Liver (tissue), 9 donors: ENCODE measurements around the gene DUSP8. TPM values are rescaled to one million over a fixed set of nuclear protein-coding genes. Genes with fewer than 3 reads are reported as not detected.

ENCODE experiments used
- DNase-seq: peaks from one replicate; pipeline ENCODE4 v3.0.0-alpha.2; 2017; ENCODE audit warnings: low spot score
- H3K27ac ChIP-seq, 2 donors: one replicate each; pipeline ENCODE4 v1.7.0; 2013; ENCODE audit warnings: inconsistent platforms in 2 of 2, low read length in 2 of 2, control low read depth in 1 of 2, low read depth in 1 of 2, mild to moderate bottlenecking in 1 of 2
- H3K27me3 ChIP-seq, 4 donors: one replicate each; pipeline versions ENCODE4 v1.6.1 to v1.7.0; 2013; ENCODE audit warnings: low read length in 3 of 4, inconsistent platforms in 1 of 4, mild to moderate bottlenecking in 1 of 4, moderate library complexity in 1 of 4; ENCODE audit not compliant: control insufficient read depth in 4 of 4, insufficient read depth in 4 of 4
- H3K36me3 ChIP-seq, 4 donors: one replicate each; pipeline versions ENCODE4 v1.6.1 to v1.7.0; 2013; ENCODE audit warnings: low read length in 3 of 4, mild to moderate bottlenecking in 3 of 4, low read depth in 1 of 4, moderate library complexity in 1 of 4; ENCODE audit not compliant: control insufficient read depth in 4 of 4, insufficient read depth in 3 of 4
- H3K4me1 ChIP-seq, 4 donors: one replicate each; pipeline versions ENCODE4 v1.6.1 to v1.7.0; 2013; ENCODE audit warnings: low read length in 3 of 4, mild to moderate bottlenecking in 3 of 4, moderate library complexity in 1 of 4; ENCODE audit not compliant: control insufficient read depth in 4 of 4, insufficient read depth in 4 of 4
- H3K4me3 ChIP-seq, 3 donors: one replicate each; pipeline versions ENCODE4 v1.6.1 to v1.7.0; 2013; ENCODE audit warnings: low read length in 3 of 3, control low read depth in 1 of 3, low read depth in 1 of 3, mild to moderate bottlenecking in 1 of 3
- H3K9ac ChIP-seq, 2 donors: one replicate each; pipeline ENCODE4 v1.7.0; 2013; ENCODE audit warnings: low read length in 2 of 2, mild to moderate bottlenecking in 2 of 2, moderate library complexity in 2 of 2, control low read depth in 1 of 2, low read depth in 1 of 2
- H3K9me3 ChIP-seq, 4 donors: one replicate each; pipeline versions ENCODE4 v1.6.1 to v1.7.0; 2013; ENCODE audit warnings: low read length in 3 of 4; ENCODE audit not compliant: control insufficient read depth in 4 of 4
- ATF3 ChIP-seq: IDR thresholded peaks from 2 replicates; pipeline ENCODE4 v1.6.1; 2016; ENCODE audit warnings: antibody characterized with exemption
- CTCF ChIP-seq: fragments of 150-350 bp; IDR thresholded peaks from 2 replicates; pipeline ENCODE4 v1.5.1; 2017; ENCODE audit warnings: improper control_type of control experiment, low read depth, low read length; ENCODE audit not compliant: missing input control
- EGR1 ChIP-seq, 2 donors: IDR thresholded peaks; 2 replicates each; pipeline ENCODE4 v1.6.1; 2016 to 2018; ENCODE audit warnings: antibody characterized with exemption in 2 of 2, low read depth in 2 of 2
- FOXA1 ChIP-seq: IDR thresholded peaks from 2 replicates; pipeline ENCODE4 v1.6.1; 2016; ENCODE audit warnings: antibody characterized with exemption
- FOXA2 ChIP-seq: IDR thresholded peaks from 2 replicates; pipeline ENCODE4 v1.6.1; 2016; ENCODE audit warnings: antibody characterized with exemption
- GABPA ChIP-seq, 2 donors: IDR thresholded peaks in 1 of 2; conservative IDR thresholded peaks in 1 of 2; 2 replicates each; pipeline ENCODE4 v1.6.1; 2016; ENCODE audit warnings: antibody characterized with exemption in 2 of 2, mild to moderate bottlenecking in 1 of 2, moderate library complexity in 1 of 2
- HNF4A ChIP-seq, 2 donors: conservative IDR thresholded peaks; 2 replicates each; pipeline ENCODE4 v1.6.1; 2016; ENCODE audit warnings: antibody characterized with exemption in 2 of 2, mild to moderate bottlenecking in 2 of 2
- JUND ChIP-seq, 2 donors: IDR thresholded peaks; 2 replicates each; pipeline ENCODE4 v1.6.1; 2016; ENCODE audit warnings: antibody characterized with exemption in 2 of 2
- MAX ChIP-seq: IDR thresholded peaks from 2 replicates; pipeline ENCODE4 v1.6.1; 2016; ENCODE audit warnings: antibody characterized with exemption
- NR2F2 ChIP-seq: IDR thresholded peaks from 2 replicates; pipeline ENCODE4 v1.6.1; 2016; ENCODE audit warnings: antibody characterized with exemption
- RAD21 ChIP-seq, 2 donors: IDR thresholded peaks; 2 replicates each; pipeline ENCODE4 v1.6.1; 2016; ENCODE audit warnings: antibody characterized with exemption in 2 of 2, mild to moderate bottlenecking in 2 of 2
- REST ChIP-seq: IDR thresholded peaks from 2 replicates; pipeline ENCODE4 v1.6.1; 2016; ENCODE audit warnings: antibody characterized with exemption, mild to moderate bottlenecking
- RXRA ChIP-seq, 2 donors: IDR thresholded peaks; 2 replicates each; pipeline ENCODE4 v1.6.1; 2017 to 2018; ENCODE audit warnings: antibody characterized with exemption in 2 of 2, mild to moderate bottlenecking in 1 of 2
- SP1 ChIP-seq: IDR thresholded peaks from 2 replicates; pipeline ENCODE4 v1.6.1; 2018; ENCODE audit warnings: antibody characterized with exemption, mild to moderate bottlenecking
- TAF1 ChIP-seq: conservative IDR thresholded peaks from 2 replicates; pipeline ENCODE4 v1.6.1; 2016; ENCODE audit warnings: antibody characterized with exemption, mild to moderate bottlenecking
- YY1 ChIP-seq: IDR thresholded peaks from 2 replicates; pipeline ENCODE4 v1.6.1; 2016; ENCODE audit warnings: antibody characterized with exemption, mild to moderate bottlenecking
- ZBTB33 ChIP-seq: IDR thresholded peaks from 2 replicates; pipeline ENCODE4 v1.6.1; 2016; ENCODE audit warnings: antibody characterized with exemption
- WGBS: extraction: QIAGEN DNeasy Blood & Tissue Kit; methylation state at CpG from one replicate; pipeline ENCODE4 v1.1.7; 2013; 5-methylcytosine and 5-hydroxymethylcytosine counted together
- polyA plus RNA-seq, 2 donors: library from polyadenylated mRNA; stranded (reverse) in 1 of 2; unstranded in 1 of 2; fragments of 200-250 nt in 1 of 2; fragments of >200 nt in 1 of 2; fragmentation: Nextera tagmentation in 1 of 2; extraction: Ambion mirVana in 1 of 2; gene quantifications; one replicate each; pipeline versions ENCODE4 v1.2.1 to v1.2.3, GENCODE V29; 2013 to 2015
- total RNA-seq, 2 donors: library from RNA; depleted of rRNA; stranded (reverse); fragments of >200 nt; gene quantifications; one replicate each; pipeline ENCODE4 v1.2.3, GENCODE V29; 2014
- donor health status: healthy.
- donor health status: healthy.
- donor health status: healthy.
- donor health status: healthy.
- donor health status: healthy.

The DUSP8 gene
- total and polyA plus RNA-seq, 4 donors = 0.06 to 0.33 (median 0.21) TPM

- peaks cover 0 to 7% (median 0%) of the 10 kb centered on the region in 4 donors for H3K36me3 ChIP-seq
- 85% methylated on average over 6 of the region's 6 CpGs for WGBS
Observed at GRCh38 chr11:1540074-1540473, 32.0 kb downstream of the DUSP8 start.

More at GRCh38 chr11:1540074-1540473, 32.0 kb downstream of the DUSP8 start:
- peaks cover 0 to 15% (median 4%) of the 10 kb centered on the region in 4 donors for H3K4me1 ChIP-seq
- TF ChIP-seq NR2F2 = no peak
- no peak for TF ChIP-seq REST
- TF ChIP-seq EGR1 (IDR thresholded peaks at IDR 0.05; ENCODE audit: low read depth in 2 of 2) = no peak
- TF ChIP-seq FOXA2 = no peak
- no peak for TF ChIP-seq SP1
- TF ChIP-seq RXRA (IDR thresholded peaks at IDR 0.05) = no peak
- no peak for TF ChIP-seq YY1
- TF ChIP-seq RAD21 (IDR thresholded peaks at IDR 0.05) = no peak
- TF ChIP-seq JUND (IDR thresholded peaks at IDR 0.05) = no peak
- TF ChIP-seq CTCF = no peak
- no peak for TF ChIP-seq TAF1
- TF ChIP-seq FOXA1 = no peak
- TF ChIP-seq ATF3 = no peak
- no peak for TF ChIP-seq HNF4A (conservative IDR thresholded peaks at IDR 0.05)
- TF ChIP-seq MAX = no peak
- no peak for TF ChIP-seq GABPA (IDR thresholded peaks at IDR 0.05 in 1 of 2, conservative IDR thresholded peaks at IDR 0.05 in 1 of 2)
- no peak for TF ChIP-seq ZBTB33
- DNase-seq = no peak
- no peak overlapping the region for H3K9ac ChIP-seq
- no peaks in the 10 kb centered on the region for H3K9me3 ChIP-seq
- no peak overlapping the region for H3K4me3 ChIP-seq
- H3K27ac ChIP-seq = no peak overlapping the region
- H3K27me3 ChIP-seq = no peaks in the 10 kb centered on the region
